Raji (cell line): ENCODE measurements around the gene LRGUK.

Experiments used
- POLR2A ChIP-seq: IDR thresholded peaks from 2 replicates; pipeline ENCODE4 v1.6.1; 2011; ENCODE audit warnings: low read depth, low read length, control low read depth; ENCODE audit not compliant: insufficient read depth

The LRGUK gene

DNA sequence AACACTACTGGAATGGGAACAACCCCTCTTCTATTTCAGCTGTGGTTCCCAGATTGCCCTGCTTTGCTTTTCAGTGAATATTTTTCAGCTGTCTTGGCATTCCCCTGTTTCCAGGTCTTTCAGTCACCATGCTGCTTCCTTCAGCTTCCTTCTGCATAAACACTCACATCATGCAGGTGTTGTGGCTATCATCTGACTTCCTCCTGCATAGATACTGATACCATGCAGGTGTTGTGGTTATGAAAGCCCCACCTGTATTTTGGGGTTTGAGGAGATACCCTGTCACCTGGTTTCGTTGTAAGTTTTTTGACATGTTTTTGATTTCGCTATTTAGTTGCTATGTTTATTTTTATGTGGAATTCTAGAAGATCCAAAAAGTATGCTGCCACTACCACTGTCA, 118.1 kb downstream of the LRGUK start:
- TF ChIP-seq POLR2A: no peak

DNA sequence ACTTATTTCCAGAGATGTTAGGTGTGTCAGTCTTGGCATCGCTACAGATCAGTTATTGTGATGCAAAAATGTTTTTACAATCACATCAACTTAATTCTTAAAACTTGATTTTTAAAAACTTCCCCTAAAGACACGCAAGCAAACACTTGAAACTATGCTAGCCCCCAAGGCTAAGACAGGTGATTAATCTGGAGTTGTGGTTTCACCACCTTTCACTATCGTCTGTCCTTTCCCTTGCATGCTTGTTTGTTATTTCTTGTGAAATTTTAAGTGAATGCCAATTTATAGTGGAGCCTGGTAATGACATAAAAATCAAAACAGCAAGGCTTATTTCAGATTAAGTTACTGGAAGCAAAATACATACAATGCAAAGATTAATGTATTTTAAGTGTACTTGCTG, 119.2 kb downstream of the LRGUK start:
- TF ChIP-seq POLR2A: no peak

DNA sequence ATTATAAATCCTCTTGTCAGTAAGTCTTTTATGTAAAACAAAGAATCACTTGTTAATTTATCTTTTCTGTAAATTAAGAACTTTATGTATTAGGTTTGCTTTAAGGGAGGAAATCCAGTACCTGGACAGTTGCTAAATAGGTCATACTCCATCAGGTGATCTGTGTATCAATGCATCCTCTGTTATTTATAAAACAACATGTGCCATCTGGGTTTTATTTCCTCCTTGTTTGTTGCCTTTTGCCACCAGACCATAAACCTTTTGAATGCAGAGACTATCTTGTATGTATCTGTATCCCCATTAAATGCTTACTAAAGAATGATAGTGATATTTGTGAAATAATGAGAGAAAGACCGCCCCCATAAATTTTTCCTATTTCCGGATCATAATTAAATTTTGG, 119.6 kb downstream of the LRGUK start:
- no peak for TF ChIP-seq POLR2A

DNA sequence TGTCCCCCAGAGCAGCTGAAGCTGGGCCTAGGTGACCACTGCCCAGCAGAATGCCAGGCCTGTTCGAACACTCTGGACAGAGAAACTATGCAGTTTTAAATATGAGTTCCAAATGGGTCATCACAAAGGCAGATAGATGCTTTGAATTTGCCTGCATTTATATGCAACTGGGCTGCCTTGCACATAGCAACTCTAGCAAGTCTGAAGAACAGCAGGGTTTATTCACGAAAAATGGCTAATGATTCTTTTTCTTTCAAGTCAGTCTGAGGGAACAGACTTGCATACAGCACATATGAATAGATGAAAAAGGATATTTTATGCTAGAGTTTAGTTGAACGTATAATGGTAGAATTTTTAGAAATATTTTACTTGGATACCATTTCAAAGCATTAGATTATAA, 121.1 kb downstream of the LRGUK start:
- no peak for TF ChIP-seq POLR2A

DNA sequence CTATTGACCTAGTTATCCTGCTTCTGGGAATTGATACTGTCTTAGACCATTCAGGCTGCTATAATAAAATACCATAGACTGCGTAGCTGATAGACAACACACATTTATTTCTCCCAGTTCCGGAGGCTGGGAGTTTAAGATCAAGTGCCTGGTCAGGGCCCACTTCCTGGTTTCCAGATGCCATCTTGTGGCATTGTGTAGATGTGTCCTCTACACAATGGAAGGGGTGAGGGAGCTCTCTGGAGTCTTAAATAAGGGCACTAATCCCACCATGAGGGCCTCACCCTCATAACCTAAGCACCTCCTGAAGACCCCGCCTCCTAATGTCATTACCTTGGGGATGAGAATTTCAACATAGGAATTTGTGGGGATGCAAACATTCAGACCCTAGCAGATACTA, 127.2 kb downstream of the LRGUK start:
- TF ChIP-seq POLR2A: no peak

DNA sequence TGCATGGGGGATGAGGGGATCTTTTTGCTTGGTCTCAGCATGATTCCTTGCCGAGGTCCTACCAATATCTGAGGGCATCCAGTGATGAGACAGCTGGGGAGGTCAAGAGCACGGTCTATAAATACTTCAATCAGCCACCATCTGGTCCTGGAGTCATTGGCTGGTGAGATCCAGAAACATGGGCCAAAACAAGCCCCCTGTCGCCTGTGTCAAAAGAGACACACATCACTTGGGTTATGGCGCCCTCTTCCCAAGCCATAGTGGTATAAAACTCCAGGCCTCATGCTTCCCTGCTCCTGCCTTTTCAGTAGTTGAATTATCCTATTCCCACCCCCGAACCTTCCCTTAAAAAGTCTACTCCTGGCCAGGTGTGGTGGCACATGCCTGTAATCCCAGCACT, 128.7 kb downstream of the LRGUK start:
- TF ChIP-seq POLR2A: no peak

DNA sequence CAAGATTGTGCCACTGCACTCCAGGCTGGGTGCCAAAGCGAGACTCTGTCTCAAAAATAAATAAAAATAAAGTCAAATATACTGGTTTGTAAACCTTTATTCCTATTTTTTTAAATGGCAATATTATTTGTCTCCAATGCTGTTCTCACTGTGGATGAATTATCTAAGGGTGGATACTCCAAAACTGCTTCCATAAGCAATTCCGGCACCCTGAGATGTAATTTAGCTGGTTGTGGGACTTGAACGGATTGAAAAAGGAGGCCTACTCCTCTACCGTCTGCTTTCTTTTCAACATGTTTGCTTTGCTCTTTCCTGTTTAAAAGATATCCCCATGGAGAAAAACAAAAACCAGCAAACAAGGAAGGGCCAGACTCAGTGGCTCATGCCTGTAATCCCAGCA, 135.2 kb downstream of the LRGUK start:
- no peak for TF ChIP-seq POLR2A

DNA sequence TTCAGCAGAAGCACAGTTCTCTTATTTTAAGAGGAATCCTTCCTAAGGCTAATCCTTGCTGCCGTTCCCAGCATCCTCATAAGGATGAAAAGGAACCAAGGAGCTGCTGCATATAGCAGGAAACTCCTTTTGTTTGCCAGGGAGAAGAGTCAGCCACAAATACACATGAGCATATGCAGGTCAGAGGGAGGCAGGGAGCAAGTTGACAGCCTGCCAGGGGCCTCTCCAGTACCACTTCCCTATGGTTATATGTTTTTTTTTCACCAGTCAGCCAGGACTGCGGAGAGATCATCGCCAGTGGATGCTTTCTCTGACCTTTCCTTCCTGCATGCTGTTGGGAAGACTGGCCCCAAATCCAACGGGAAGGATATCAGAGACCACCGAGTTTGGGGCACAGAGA, 149.8 kb downstream of the LRGUK start:
- TF ChIP-seq POLR2A: no peak

DNA sequence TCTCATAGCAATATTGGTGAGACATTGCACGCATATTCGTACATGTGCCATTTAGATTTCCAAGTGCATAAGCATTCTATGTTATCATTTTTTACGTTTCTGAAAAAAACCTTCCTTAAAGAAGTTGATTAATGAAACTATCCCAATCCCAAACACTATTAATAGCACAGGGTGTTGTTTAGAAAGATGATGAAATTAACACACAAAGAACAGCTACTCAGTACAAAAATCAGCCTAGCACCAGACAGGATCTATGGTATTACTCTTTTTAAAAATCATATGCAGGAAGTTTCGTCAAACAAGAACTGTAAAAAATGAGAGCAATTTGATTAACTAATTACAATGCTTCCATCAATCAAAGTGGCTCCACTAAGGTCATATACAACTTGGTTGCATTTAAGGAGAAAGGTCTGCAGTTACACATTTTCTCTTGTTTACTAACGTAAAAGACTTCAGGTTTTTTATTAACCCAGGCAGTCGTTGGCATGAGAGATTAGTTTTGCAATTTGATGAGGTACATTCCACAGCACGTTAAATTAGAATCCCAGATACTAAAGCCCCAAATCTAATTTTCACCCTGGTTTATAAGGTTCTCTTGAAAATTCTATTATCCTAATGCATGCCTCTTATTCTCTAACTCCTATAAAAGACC, 151.5 kb downstream of the LRGUK start:
- no peak for TF ChIP-seq POLR2A

DNA sequence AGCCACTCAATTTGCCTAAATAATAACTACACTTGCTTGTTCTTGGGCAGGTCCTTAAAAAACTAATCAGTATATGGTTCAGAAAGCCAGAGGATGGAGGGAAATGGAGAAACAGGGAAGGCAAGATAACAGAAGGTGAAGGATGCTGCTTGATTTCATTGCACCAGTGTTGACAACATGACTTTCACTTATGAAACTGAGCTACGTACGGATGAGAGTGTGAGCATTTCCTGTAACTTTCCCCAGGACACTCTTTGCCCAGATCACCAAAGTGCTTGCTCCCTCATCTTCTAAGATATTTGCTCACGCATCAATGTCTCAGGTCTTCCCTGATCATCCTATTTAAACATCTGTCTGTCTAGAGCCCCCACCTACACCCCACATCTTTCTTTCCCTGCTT, 152.2 kb downstream of the LRGUK start:
- TF ChIP-seq POLR2A: no peak

DNA sequence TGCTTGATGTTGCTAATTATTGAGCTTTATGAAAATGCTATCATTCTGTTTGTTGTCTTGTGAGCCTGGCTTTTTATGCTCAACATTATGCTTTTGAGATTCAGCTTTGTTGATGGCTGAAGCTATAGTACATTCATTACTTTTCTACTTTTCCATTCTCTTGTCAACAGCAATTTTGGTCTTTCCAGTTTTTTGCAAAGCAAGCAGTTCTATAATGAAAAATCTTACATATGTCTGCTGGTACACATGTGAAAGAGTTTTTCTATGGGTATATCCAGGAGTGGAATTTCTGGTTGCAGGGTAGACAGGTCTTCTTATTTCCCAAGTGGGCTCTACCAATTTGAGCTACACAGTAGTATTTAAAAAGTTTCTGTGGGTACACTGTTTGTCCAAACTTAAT, 152.8 kb downstream of the LRGUK start:
- TF ChIP-seq POLR2A: no peak

DNA sequence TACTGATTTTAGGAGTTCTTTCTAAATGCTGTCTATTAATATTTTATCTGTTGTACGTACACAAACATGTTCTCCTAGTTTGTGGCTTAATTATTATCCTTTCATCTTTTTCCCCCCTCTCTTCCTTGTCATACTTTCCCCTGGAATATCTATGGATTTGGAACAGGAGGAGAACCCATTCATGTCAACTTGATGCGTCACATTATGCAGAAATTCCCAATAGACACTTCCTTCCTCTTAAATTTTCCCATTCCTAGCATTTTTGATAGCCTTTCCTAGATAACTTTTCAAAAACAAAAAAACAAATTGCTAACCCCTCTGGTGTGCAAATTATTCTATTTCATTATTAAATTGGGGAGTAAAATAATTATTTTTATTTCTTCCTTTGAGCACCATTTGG, 153.4 kb downstream of the LRGUK start:
- no peak for TF ChIP-seq POLR2A

DNA sequence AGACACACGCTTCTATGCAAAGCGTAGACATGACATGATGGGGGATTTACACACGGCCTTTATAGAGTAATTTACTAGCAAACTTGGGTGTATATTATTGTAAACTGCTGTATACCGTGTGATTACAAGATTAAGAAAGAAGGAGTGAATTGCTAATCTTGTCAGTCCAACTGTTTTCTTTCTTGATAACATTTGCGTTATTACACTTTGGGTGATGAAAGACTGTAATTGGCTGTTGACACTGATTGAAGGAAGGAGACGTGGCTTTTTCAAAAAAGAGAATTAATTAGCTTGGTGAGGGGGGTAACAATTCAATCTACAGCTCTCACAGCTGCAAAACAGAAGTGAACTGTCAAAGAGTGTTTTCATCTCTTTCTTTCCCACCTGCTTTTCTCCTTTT, 156.9 kb downstream of the LRGUK start:
- no peak for TF ChIP-seq POLR2A

DNA sequence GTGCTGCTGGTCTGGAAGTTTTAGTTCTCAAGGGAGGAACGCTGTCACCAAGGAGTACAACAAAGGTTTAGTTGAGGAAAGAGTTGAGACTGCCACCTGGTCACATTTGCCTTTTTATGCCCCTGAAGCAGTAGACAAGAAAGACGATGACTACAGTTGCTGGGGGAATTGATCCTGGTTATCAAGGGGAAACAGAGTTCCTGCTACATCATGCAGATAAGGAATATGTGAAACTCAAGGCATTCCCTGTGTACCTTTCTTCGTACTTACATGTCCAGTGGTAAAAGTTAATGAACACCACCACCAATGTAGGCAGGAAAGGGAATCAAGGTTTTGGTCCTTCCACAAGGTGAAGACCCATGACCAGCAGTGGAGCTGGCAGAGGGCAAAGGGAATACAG, 157.8 kb downstream of the LRGUK start:
- no peak for TF ChIP-seq POLR2A

DNA sequence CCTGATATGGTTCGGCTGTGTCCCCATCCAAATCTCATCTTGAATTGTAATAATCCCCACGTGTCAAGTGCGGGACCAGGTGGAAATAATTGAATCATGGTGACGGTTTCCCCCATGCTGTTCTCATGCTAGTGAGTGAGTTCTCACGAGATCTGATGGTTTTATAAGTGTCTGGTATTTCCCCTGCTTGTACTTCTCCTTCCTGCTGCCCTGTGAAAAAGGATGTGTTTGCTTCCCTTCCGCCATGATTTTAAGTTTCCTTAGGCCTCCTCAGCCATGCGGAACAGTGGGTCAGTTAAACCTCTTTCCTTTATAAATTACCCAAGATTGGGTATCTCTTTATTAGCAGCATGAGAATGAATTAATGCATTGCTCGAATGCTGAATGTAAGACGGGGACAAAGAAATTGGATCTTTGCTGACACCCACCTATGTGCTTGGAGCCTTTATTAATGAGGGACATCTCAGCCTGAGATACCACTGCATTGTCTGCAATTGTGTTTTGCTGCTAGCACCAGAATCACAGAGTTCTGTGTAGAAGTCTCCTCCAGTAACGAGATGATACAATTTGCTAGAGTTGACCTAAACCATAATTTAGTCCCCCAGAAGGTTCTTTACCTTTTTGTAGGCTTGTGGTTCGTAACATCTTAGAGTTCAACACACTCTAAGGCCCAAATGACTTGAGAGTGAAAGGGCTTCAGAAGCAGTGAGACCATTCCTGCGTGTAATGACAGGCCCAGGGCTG, 160.9 kb downstream of the LRGUK start:
- TF ChIP-seq POLR2A: no peak

DNA sequence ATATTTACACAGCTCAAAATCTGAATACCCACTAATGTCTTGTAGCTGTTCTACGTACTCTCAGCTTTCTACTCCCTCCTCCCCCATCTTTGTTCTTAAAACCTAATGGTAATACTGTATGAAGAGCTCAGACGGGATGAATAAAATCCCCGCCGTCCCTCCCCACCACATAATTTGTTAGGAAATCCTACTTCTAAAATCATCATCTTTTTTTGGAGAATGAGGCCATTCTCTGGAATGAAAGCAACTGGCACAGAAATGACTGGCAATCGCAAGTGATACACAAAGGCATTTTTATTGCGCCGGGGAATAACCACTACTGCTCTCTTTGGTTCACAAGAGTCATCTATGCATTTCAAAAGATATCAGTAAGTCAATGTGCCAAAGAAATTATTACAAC, 162.3 kb downstream of the LRGUK start:
- no peak for TF ChIP-seq POLR2A

DNA sequence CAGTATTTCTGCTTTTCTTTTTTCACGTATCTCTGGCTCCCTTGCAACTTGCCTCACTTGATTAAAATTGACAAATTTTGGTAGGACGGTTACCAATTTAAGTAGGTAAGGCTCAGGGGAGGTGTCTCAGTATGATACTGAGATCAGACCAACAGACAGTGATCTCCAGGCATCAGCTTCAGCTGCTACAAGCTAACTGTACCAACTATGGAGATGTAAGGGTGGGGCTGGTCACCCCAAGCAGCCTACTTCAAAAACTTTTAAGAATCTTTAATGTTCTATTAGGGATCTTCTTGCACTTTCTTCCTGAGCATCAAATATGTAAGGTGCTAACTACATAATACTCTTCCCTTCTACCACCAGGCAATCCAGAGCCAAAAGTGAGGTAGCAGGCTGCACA, 162.7 kb downstream of the LRGUK start:
- no peak for TF ChIP-seq POLR2A
